GM06990 (cell line): ENCODE data around the gene SYT5.

ENCODE experiments used
- DNase-seq: peaks from one replicate; pipeline ENCODE4 v3.0.0-alpha.2; 2011; ENCODE audit not compliant: insufficient read length; ENCODE audit errors: extremely low read depth
- H3K27me3 ChIP-seq: replicated peaks from 2 replicates; pipeline ENCODE4 v1.6.0; 2011; ENCODE audit warnings: low read length; ENCODE audit not compliant: control insufficient read depth, insufficient read depth
- H3K36me3 ChIP-seq: 2 replicates; pipeline ENCODE4 v1.5.1; 2011; ENCODE audit warnings: low read length; ENCODE audit not compliant: control insufficient read depth, insufficient read depth
- H3K4me3 ChIP-seq: replicated peaks from 2 replicates; pipeline ENCODE4 v1.5.1; 2011; ENCODE audit warnings: low read depth, mild to moderate bottlenecking, control low read depth, low read length
- CTCF ChIP-seq: IDR thresholded peaks from 2 replicates; pipeline ENCODE4 v1.5.1; 2011; ENCODE audit warnings: low read length, control low read depth, mild to moderate bottlenecking, inconsistent platforms; ENCODE audit not compliant: insufficient read depth, poor library complexity, severe bottlenecking

Gene SYT5

GRCh38 chr19:55147545-55148251 is 32.4 kb downstream of the SYT5 start:
- H3K27me3 ChIP-seq = no peaks in the 10 kb centered on the region
- TF ChIP-seq CTCF = no peak
- no peak overlapping the region for H3K4me3 ChIP-seq
- no peaks in the 10 kb centered on the region for H3K36me3 ChIP-seq
- no peak for DNase-seq

DNA sequence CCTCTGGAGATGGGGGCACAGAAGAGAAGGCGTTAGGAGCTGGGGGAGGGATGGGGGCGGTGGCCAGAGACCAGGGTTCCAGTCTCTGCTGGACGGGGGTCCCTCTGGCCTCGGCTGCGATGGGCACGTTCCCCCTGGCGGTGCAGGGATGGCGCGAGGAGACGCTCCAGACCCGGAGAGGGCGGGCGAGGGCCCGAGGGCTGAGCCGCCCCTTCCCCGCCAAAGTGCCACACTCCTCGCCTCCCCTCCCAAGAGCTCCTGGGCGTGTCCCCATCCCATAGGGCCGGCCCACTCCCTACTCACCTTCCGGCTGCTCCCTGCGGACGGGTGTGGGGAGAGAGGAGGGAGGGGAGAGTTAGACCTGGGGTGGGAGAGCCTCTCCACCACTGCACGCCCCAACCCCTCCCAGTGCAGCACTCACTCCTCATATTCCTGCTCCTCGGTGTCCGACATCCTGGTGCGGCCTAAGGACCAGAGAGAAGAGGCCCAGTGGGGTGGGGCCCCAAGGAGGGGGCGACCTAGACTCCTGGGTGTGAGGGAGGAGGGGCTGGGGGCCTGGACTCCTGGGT is 33.3 kb downstream of the SYT5 start:
- DNase-seq = no peak
- H3K36me3 ChIP-seq = no peaks in the 10 kb centered on the region
- H3K27me3 ChIP-seq = no peaks in the 10 kb centered on the region
- no peak overlapping the region for H3K4me3 ChIP-seq
- TF ChIP-seq CTCF = no peak

DNA sequence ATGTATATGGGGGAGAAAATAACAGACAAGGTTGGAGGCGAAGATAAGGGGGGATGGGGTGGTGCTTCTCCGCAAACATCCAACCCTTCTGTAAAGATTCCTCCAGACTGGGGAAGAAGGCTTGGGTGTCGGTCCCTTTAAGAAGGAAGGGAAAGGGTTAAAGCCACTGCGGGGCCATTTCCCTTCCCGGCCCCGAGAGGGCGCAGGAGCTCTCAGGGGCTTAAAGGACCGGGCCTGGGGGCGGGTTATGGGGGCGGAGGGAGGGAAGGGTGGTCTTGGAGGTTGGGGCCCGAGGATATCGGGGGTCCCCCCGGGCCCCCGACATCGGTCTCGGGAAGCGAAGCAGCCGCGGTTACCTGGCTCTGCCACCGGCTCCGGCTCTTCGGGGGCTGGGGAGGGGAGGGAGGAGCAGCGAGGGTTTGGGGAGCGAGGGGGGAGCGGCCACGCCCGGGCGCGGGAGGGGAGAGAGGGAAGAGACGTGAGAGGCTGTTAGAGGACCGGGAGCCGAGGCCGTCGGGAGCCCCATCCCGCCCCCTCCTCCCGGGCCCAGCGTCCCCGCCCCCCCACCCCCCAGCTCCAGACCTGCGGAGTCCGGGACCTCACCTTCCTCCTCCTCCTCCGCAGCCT is 33.9 kb downstream of the SYT5 start:
- Histone ChIP-seq H3K4me3 (no peak overlapping the region), H3K36me3 (no peaks in the 10 kb centered on the region), H3K27me3 (no peaks in the 10 kb centered on the region)
- no peak for DNase-seq
- TF ChIP-seq CTCF = peak; percentile 75

DNA sequence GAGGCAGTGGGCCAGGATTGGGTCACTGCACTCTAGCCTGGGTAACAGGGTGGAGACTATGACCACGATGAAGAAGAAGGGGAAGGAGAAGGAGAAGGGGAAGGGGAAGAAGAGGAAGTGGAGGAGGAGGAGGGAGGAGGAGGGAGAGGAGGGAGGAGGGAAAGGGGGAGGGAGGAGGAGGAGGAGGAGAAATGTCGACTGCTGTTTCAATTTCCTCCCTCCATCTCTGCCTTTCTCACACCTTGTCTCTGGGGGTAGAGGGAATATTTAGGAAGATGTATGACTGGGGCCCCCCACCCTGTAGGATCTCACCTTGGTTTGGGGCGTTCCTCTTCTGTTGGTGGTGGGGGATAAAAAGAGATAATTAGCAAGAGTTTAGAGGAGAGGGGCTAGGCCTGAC is 34.9 kb downstream of the SYT5 start:
- Histone ChIP-seq H3K36me3 (no peaks in the 10 kb centered on the region), H3K27me3 (no peaks in the 10 kb centered on the region; the same call in 1 of the 2 replicates), H3K4me3 (no peak overlapping the region)
- DNase-seq = no peak
- TF ChIP-seq CTCF = no peak

GRCh38 chr19:55141696-55142095 is 38.4 kb downstream of the SYT5 start:
- H3K27me3 ChIP-seq = no peaks in the 10 kb centered on the region; the same call in 1 of the 2 replicates
- no peak overlapping the region for H3K4me3 ChIP-seq
- DNase-seq = no peak
- TF ChIP-seq CTCF = no peak
- no peaks in the 10 kb centered on the region for H3K36me3 ChIP-seq
